Chondrocyte (in vitro differentiated cells): ENCODE results near the gene ADGRV1. TPM values are rescaled to one million over a fixed set of nuclear protein-coding genes. Genes with fewer than 3 reads are reported as not detected.
"Not testable (repeated sequence)": the region's sequence is repeated elsewhere in the genome, so short reads cannot be mapped to it uniquely, and the experiment has no call there.

Source experiments
- DNase-seq: peaks from one replicate; pipeline ENCODE4 v3.0.0; 2021; ENCODE audit warnings: mixed read lengths, low spot score
- H3K27ac Mint-ChIP-seq: one replicate; pipeline ENCODE4 v1.8.0; 2021; ENCODE audit warnings: mild to moderate bottlenecking, moderate library complexity, mixed read lengths; ENCODE audit not compliant: unreplicated experiment
- H3K27me3 Mint-ChIP-seq: 2 replicates; pipeline ENCODE4 v1.8.0; 2021; ENCODE audit warnings: low read depth, mixed read lengths
- H3K36me3 Mint-ChIP-seq: 2 replicates; pipeline ENCODE4 v1.8.0; 2021; ENCODE audit warnings: low read depth, mixed read lengths
- H3K4me1 Mint-ChIP-seq: 2 replicates; pipeline ENCODE4 v1.8.0; 2021; ENCODE audit warnings: low read depth, mild to moderate bottlenecking, mixed read lengths
- H3K4me3 Mint-ChIP-seq: one replicate; pipeline ENCODE4 v1.8.0; 2021; ENCODE audit warnings: mild to moderate bottlenecking, moderate library complexity, mixed read lengths; ENCODE audit not compliant: unreplicated experiment
- H3K9me3 Mint-ChIP-seq: 2 replicates; pipeline ENCODE4 v1.8.0; 2021; ENCODE audit warnings: low read depth, mixed read lengths
- CTCF ChIP-seq: fragments of 200-600 bp; sonication (generic); IDR thresholded peaks from 2 replicates; pipeline ENCODE4 v1.5.0; 2021; ENCODE audit warnings: antibody characterized with exemption, mild to moderate bottlenecking, moderate library complexity
- total RNA-seq: library from RNA; stranded (reverse); gene quantifications from 3 replicates; pipeline ENCODE4 v1.2.1, GENCODE V29; 2021

ADGRV1 gene
- total RNA-seq, 1 donor from 2014 or later = 1.5 TPM

GRCh38 chr5:90810211-90810610 lies 251.6 kb downstream of the ADGRV1 start:
- Mint-ChIP-seq H3K4me1 (no peaks in the 10 kb centered on the region), H3K4me3 (no peak overlapping the region), H3K9me3 (no peaks in the 10 kb centered on the region), H3K27ac (no peak overlapping the region), H3K27me3 (no peaks in the 10 kb centered on the region), H3K36me3 (no peaks in the 10 kb centered on the region)
- TF ChIP-seq CTCF = no peak
- DNase-seq = no peak

DNA sequence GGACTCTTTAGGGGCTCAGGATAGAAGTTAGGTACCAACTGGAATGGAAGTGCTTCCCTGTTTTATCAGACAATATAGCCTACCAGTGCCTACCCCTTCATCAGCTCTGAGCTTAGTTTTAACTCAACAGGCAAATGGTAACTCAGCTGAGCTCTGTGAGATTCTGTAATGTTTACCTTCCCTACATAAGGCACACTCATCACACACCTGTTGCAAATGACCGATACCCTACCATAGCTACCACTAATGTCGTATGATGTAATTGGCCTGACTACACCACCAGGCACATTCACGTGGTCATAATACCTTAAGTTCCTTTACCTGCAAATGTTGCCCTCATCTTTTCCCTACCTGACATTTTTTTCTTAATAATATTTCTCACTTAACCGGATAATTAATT lies 254.8 kb downstream of the ADGRV1 start:
- no peaks in the 10 kb centered on the region for H3K36me3 Mint-ChIP-seq

GRCh38 chr5:90822062-90822461 lies 263.5 kb downstream of the ADGRV1 start:
- H3K4me3 Mint-ChIP-seq, H3K36me3 Mint-ChIP-seq, H3K9me3 Mint-ChIP-seq, H3K27ac Mint-ChIP-seq, H3K27me3 Mint-ChIP-seq, H3K4me1 Mint-ChIP-seq, DNase-seq: not testable (repeated sequence)

More for the DNA sequence above, 254.8 kb downstream of the ADGRV1 start:
- no peaks in the 10 kb centered on the region for H3K27me3 Mint-ChIP-seq
- no peak overlapping the region for H3K4me3 Mint-ChIP-seq
- no peaks in the 10 kb centered on the region for H3K4me1 Mint-ChIP-seq
- no peak overlapping the region for H3K27ac Mint-ChIP-seq
- no peak for TF ChIP-seq CTCF
- H3K9me3 Mint-ChIP-seq = no peaks in the 10 kb centered on the region
- DNase-seq = no peak

DNA sequence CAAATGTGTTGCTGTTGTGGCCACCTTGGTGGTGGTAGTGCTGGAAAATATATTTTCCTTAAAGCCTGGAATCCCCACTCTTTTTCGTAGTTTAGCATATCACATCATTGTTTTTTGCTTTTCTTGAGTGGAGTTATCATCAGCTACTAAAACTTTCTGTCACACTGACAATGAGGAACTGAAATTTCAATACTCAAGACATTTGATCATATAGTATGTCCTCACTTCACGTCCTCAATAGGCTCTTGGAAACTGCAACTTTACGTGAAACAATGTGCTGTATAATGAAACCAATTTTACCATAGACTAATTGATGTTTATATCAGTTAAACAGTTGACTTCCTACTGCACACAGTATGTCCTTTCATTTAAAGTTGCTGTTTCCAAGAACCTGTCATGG lies 265.8 kb downstream of the ADGRV1 start:
- no peak overlapping the region for H3K27ac Mint-ChIP-seq
- no peaks in the 10 kb centered on the region for H3K4me1 Mint-ChIP-seq
- no peak for TF ChIP-seq CTCF
- H3K4me3 Mint-ChIP-seq = no peak overlapping the region
- H3K27me3 Mint-ChIP-seq = no peaks in the 10 kb centered on the region
- no peaks in the 10 kb centered on the region for H3K36me3 Mint-ChIP-seq
- H3K9me3 Mint-ChIP-seq = no peaks in the 10 kb centered on the region
- DNase-seq = no peak

- no peak for TF ChIP-seq CTCF
- H3K36me3 Mint-ChIP-seq = peaks cover 1% of the 10 kb centered on the region
- H3K4me1 Mint-ChIP-seq = no peaks in the 10 kb centered on the region
- no peak overlapping the region for H3K27ac Mint-ChIP-seq
- no peak overlapping the region for H3K4me3 Mint-ChIP-seq
- no peak for DNase-seq
- H3K27me3 Mint-ChIP-seq = no peaks in the 10 kb centered on the region
- H3K9me3 Mint-ChIP-seq = peaks cover 19% of the 10 kb centered on the region
Measured at GRCh38 chr5:90830058-90830457, 271.5 kb downstream of the ADGRV1 start.

DNA sequence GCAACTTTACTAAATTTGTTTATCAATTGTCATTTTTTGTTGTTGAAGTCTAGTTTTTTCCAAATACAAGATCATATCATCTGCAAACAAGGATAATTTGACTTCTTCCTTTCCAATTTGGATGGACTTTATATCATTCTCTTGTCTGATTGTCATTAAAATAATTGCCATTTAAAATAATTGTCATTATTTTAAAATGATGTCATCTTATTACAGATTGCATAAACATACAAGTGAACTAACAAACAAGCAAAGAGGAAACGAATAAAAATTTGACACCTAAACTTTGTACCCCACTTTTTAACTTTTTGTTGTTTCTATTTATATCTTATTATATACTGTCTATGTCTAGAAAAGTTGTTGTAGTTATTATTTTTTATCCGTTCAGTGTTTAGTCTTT lies 275.2 kb downstream of the ADGRV1 start:
- peaks cover 22% of the 10 kb centered on the region for H3K9me3 Mint-ChIP-seq
- no peaks in the 10 kb centered on the region for H3K27me3 Mint-ChIP-seq
- DNase-seq = no peak
- peaks cover 1% of the 10 kb centered on the region for H3K36me3 Mint-ChIP-seq
- H3K27ac Mint-ChIP-seq = no peak overlapping the region
- H3K4me3 Mint-ChIP-seq = no peak overlapping the region
- no peak for TF ChIP-seq CTCF
- no peaks in the 10 kb centered on the region for H3K4me1 Mint-ChIP-seq
